Measurements from ENCODE around the gene EFHC1.

The EFHC1 gene

GRCh38 chr6:52550870-52551269, 130.7 kb downstream of the EFHC1 start:
- Histone ChIP-seq H3K4me1 (ENCODE audit: insufficient read depth, poor library complexity, severe bottlenecking) (peaks cover 55% of the 10 kb centered on the region), H3K36me3 (ENCODE audit: low read depth) (peaks cover 15% of the 10 kb centered on the region; the same call in 1 of the 2 replicates), H3K27me3 (ENCODE audit: insufficient read depth, poor library complexity, severe bottlenecking) (no peaks in the 10 kb centered on the region), H3K4me3 (ENCODE audit: severe bottlenecking) (no peak overlapping the region), H3K9me3 (ENCODE audit: severe bottlenecking) (no peaks in the 10 kb centered on the region), H3K27ac (ENCODE audit: poor library complexity, severe bottlenecking) (peak overlapping the region; percentile 89)
- ATAC-seq (ENCODE audit: low read depth) (no peak), DNase-seq (ENCODE audit: low spot score) (no peak)
- TF ChIP-seq, protein P1, sequence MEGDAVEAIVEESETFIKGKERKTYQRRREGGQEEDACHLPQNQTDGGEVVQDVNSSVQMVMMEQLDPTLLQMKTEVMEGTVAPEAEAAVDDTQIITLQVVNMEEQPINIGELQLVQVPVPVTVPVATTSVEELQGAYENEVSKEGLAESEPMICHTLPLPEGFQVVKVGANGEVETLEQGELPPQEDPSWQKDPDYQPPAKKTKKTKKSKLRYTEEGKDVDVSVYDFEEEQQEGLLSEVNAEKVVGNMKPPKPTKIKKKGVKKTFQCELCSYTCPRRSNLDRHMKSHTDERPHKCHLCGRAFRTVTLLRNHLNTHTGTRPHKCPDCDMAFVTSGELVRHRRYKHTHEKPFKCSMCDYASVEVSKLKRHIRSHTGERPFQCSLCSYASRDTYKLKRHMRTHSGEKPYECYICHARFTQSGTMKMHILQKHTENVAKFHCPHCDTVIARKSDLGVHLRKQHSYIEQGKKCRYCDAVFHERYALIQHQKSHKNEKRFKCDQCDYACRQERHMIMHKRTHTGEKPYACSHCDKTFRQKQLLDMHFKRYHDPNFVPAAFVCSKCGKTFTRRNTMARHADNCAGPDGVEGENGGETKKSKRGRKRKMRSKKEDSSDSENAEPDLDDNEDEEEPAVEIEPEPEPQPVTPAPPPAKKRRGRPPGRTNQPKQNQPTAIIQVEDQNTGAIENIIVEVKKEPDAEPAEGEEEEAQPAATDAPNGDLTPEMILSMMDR (IDR thresholded peaks at IDR 0.05; ENCODE audit: poor library complexity, severe bottlenecking), result no peak

- Histone ChIP-seq H3K4me3 (ENCODE audit: severe bottlenecking) (no peak overlapping the region), H3K36me3 (ENCODE audit: low read depth) (peaks cover 11% of the 10 kb centered on the region; the same call in 1 of the 2 replicates), H3K4me1 (ENCODE audit: insufficient read depth, poor library complexity, severe bottlenecking) (peaks cover 48% of the 10 kb centered on the region), H3K27ac (ENCODE audit: poor library complexity, severe bottlenecking) (peak overlapping the region; percentile 89), H3K9me3 (ENCODE audit: severe bottlenecking) (no peaks in the 10 kb centered on the region), H3K27me3 (ENCODE audit: insufficient read depth, poor library complexity, severe bottlenecking) (no peaks in the 10 kb centered on the region)
- ATAC-seq (ENCODE audit: low read depth) (peak; percentile 92), DNase-seq (ENCODE audit: low spot score) (peak; percentile 80)
- TF ChIP-seq, protein P1 (IDR thresholded peaks at IDR 0.05; ENCODE audit: poor library complexity, severe bottlenecking), result no peak
Measured at GRCh38 chr6:52551483-52552277, 131.5 kb downstream of the EFHC1 start.

GRCh38 chr6:52552278-52552643, 132.1 kb downstream of the EFHC1 start:
- Histone ChIP-seq H3K27me3 (ENCODE audit: insufficient read depth, poor library complexity, severe bottlenecking) (no peaks in the 10 kb centered on the region), H3K9me3 (ENCODE audit: severe bottlenecking) (no peaks in the 10 kb centered on the region), H3K4me1 (ENCODE audit: insufficient read depth, poor library complexity, severe bottlenecking) (peaks cover 48% of the 10 kb centered on the region), H3K4me3 (ENCODE audit: severe bottlenecking) (no peak overlapping the region), H3K27ac (ENCODE audit: poor library complexity, severe bottlenecking) (peak overlapping the region; percentile 89), H3K36me3 (ENCODE audit: low read depth) (peaks cover 11% of the 10 kb centered on the region; the same call in 1 of the 2 replicates)
- ATAC-seq (ENCODE audit: low read depth) (peak; percentile 30), DNase-seq (ENCODE audit: low spot score) (no peak)
- TF ChIP-seq, protein P1 (IDR thresholded peaks at IDR 0.05; ENCODE audit: poor library complexity, severe bottlenecking), result no peak

DNA sequence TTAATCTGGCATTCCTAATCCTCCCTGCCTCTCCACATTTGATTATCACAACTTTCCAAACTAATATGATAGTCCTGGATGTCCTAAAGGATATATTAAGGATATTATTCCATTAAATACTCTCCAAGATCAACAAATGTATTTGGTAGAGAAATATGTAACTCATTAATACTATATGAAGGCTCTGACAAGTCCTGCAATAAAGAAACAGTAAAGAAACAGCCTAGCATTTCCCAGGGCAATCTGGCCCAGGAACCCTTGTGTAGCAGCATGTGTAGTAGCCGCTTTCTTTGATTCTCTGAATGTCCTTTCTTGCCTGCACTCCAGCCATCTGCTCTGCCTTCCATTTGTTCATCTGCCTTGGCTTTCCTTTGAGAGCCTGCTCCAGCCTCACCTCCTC, 133.0 kb downstream of the EFHC1 start:
- TF ChIP-seq, protein P1 (IDR thresholded peaks at IDR 0.05; ENCODE audit: poor library complexity, severe bottlenecking), result no peak
- H3K27me3 ChIP-seq (ENCODE audit: insufficient read depth, poor library complexity, severe bottlenecking), result no peaks in the 10 kb centered on the region
- no peaks in the 10 kb centered on the region for H3K9me3 ChIP-seq (ENCODE audit: severe bottlenecking)
- DNase-seq (ENCODE audit: low spot score) (no peak), ATAC-seq (ENCODE audit: low read depth) (no peak)
- H3K36me3 ChIP-seq (ENCODE audit: low read depth), result peaks cover 11% of the 10 kb centered on the region; the same call in 1 of the 2 replicates
- H3K4me1 ChIP-seq (ENCODE audit: insufficient read depth, poor library complexity, severe bottlenecking), result peaks cover 40% of the 10 kb centered on the region
- no peak overlapping the region for H3K4me3 ChIP-seq (ENCODE audit: severe bottlenecking)
- H3K27ac ChIP-seq (ENCODE audit: poor library complexity, severe bottlenecking), result peak overlapping the region; percentile 89

GRCh38 chr6:52553719-52554118, 133.6 kb downstream of the EFHC1 start:
- peaks cover 39% of the 10 kb centered on the region for H3K4me1 ChIP-seq (ENCODE audit: insufficient read depth, poor library complexity, severe bottlenecking)
- peak overlapping the region; percentile 89 for H3K27ac ChIP-seq (ENCODE audit: poor library complexity, severe bottlenecking)
- peaks cover 11% of the 10 kb centered on the region; the same call in 1 of the 2 replicates for H3K36me3 ChIP-seq (ENCODE audit: low read depth)
- H3K9me3 ChIP-seq (ENCODE audit: severe bottlenecking), result no peaks in the 10 kb centered on the region
- H3K27me3 ChIP-seq (ENCODE audit: insufficient read depth, poor library complexity, severe bottlenecking), result no peaks in the 10 kb centered on the region
- H3K4me3 ChIP-seq (ENCODE audit: severe bottlenecking), result no peak overlapping the region
- no peak for DNase-seq (ENCODE audit: low spot score)
- ATAC-seq (ENCODE audit: low read depth), result no peak
- TF ChIP-seq, protein P1 (IDR thresholded peaks at IDR 0.05; ENCODE audit: poor library complexity, severe bottlenecking), result no peak

Data from RWPE2 (cell line).